Activated CD8-positive, alpha-beta T cell treated with anti-CD3 and anti-CD28 coated beads for 36 hours (primary cell): ENCODE data around the gene BDKRB2. TPM values are rescaled to one million over a fixed set of nuclear protein-coding genes. Genes with fewer than 3 reads are reported as not detected.

ENCODE experiments used
- ATAC-seq: fragments of 200-7000 bp; cut with Tn5 transposase; one replicate; pipeline ENCODE4 v1.10.0; 2021; ENCODE audit warnings: mild to moderate bottlenecking, moderate library complexity
- CTCF ChIA-PET: fragments of 350-600 bp; sonication (Branson Sonifier 250); formaldehyde crosslinking; loops from one replicate; lab custom pipeline; 2021; ENCODE audit warnings: antibody characterized with exemption; lab: Charles Lee
- POLR2A ChIA-PET: fragments of 350-600 bp; sonication (Branson Sonifier 250); formaldehyde crosslinking; loops from one replicate; lab custom pipeline; 2021; ENCODE audit warnings: antibody characterized with exemption; lab: Charles Lee
- DNase-seq: peaks from one replicate; pipeline ENCODE4 v3.0.0-alpha.2; 2020
- H3K27ac Mint-ChIP-seq: one replicate; pipeline ENCODE4 v1.8.0; 2021; ENCODE audit warnings: mild to moderate bottlenecking, mixed read lengths
- H3K27me3 Mint-ChIP-seq: one replicate; pipeline ENCODE4 v1.8.0; 2021; ENCODE audit warnings: mixed read lengths
- H3K36me3 Mint-ChIP-seq: one replicate; pipeline ENCODE4 v1.8.0; 2021; ENCODE audit warnings: low read depth, mixed read lengths
- H3K4me1 Mint-ChIP-seq: one replicate; pipeline ENCODE4 v1.8.0; 2021; ENCODE audit warnings: low read depth, mixed read lengths
- H3K4me3 Mint-ChIP-seq: one replicate; pipeline ENCODE4 v1.8.0; 2021; ENCODE audit warnings: mild to moderate bottlenecking, moderate library complexity, mixed read lengths
- H3K9me3 Mint-ChIP-seq: one replicate; pipeline ENCODE4 v1.8.0; 2021; ENCODE audit warnings: mixed read lengths
- CTCF ChIP-seq: fragments of 200-600 bp; IDR thresholded peaks from one replicate; pipeline ENCODE4 v1.8.0; 2022; ENCODE audit warnings: antibody characterized with exemption, mild to moderate bottlenecking
- intact Hi-C: fragments of 100-400 bp; cut with micrococcal nuclease; formaldehyde crosslinking; loops from one replicate; pipeline ENCODE4 v1.10.0; 2022
- total RNA-seq, 2 experiments: library from RNA; stranded (reverse); gene quantifications; one replicate each; pipeline ENCODE4 v1.2.3, GENCODE V29; 2021

The BDKRB2 gene
- total RNA-seq, 2 experiments from 2014 or later: not detected

- Mint-ChIP-seq H3K4me3 (no peak overlapping the region), H3K27me3 (peaks cover 9% of the 10 kb centered on the region), H3K36me3 (no peaks in the 10 kb centered on the region), H3K4me1 (no peaks in the 10 kb centered on the region), H3K9me3 (no peaks in the 10 kb centered on the region), H3K27ac (no peak overlapping the region)
- ATAC-seq (no peak), DNase-seq (no peak)
- intact Hi-C loops: no loop called here
- POLR2A ChIA-PET: no interaction called here
- TF ChIP-seq CTCF: no peak
- CTCF ChIA-PET: no interaction called here
Measured at GRCh38 chr14:96245710-96246538, 41.3 kb downstream of the BDKRB2 start.

- no peak for TF ChIP-seq CTCF
- no peak overlapping the region for H3K27ac Mint-ChIP-seq
- intact Hi-C loops: no loop called here
- POLR2A ChIA-PET: no interaction called here
- H3K36me3 Mint-ChIP-seq: no peaks in the 10 kb centered on the region
- H3K27me3 Mint-ChIP-seq: peaks cover 10% of the 10 kb centered on the region
- DNase-seq (no peak), ATAC-seq (no peak)
- no peaks in the 10 kb centered on the region for H3K4me1 Mint-ChIP-seq
- no peak overlapping the region for H3K4me3 Mint-ChIP-seq
- CTCF ChIA-PET: no interaction called here
- no peaks in the 10 kb centered on the region for H3K9me3 Mint-ChIP-seq
Measured at GRCh38 chr14:96246539-96246847, 41.9 kb downstream of the BDKRB2 start.

- H3K27me3 Mint-ChIP-seq: peaks cover 10% of the 10 kb centered on the region
- ATAC-seq (no peak), DNase-seq (no peak)
- H3K36me3 Mint-ChIP-seq: no peaks in the 10 kb centered on the region
- intact Hi-C loops: no loop called here
- TF ChIP-seq CTCF: no peak
- H3K9me3 Mint-ChIP-seq: no peaks in the 10 kb centered on the region
- no peak overlapping the region for H3K4me3 Mint-ChIP-seq
- POLR2A ChIA-PET: no interaction called here
- H3K4me1 Mint-ChIP-seq: no peaks in the 10 kb centered on the region
- no peak overlapping the region for H3K27ac Mint-ChIP-seq
- CTCF ChIA-PET: no interaction called here
Measured at GRCh38 chr14:96247031-96247430, 42.4 kb downstream of the BDKRB2 start.

GRCh38 chr14:96249029-96249428 is 44.4 kb downstream of the BDKRB2 start:
- H3K4me3 Mint-ChIP-seq: no peak overlapping the region
- no peaks in the 10 kb centered on the region for H3K4me1 Mint-ChIP-seq
- no peak for TF ChIP-seq CTCF
- CTCF ChIA-PET: no interaction called here
- peaks cover 16% of the 10 kb centered on the region for H3K27me3 Mint-ChIP-seq
- no peak overlapping the region for H3K27ac Mint-ChIP-seq
- H3K36me3 Mint-ChIP-seq: no peaks in the 10 kb centered on the region
- DNase-seq (no peak), ATAC-seq (no peak)
- POLR2A ChIA-PET: no interaction called here
- no peaks in the 10 kb centered on the region for H3K9me3 Mint-ChIP-seq
- intact Hi-C loops: no loop called here

- POLR2A ChIA-PET: no interaction called here
- CTCF ChIA-PET: no interaction called here
- no peaks in the 10 kb centered on the region for H3K4me1 Mint-ChIP-seq
- H3K4me3 Mint-ChIP-seq: no peak overlapping the region
- H3K9me3 Mint-ChIP-seq: no peaks in the 10 kb centered on the region
- no peak for DNase-seq
- peaks cover 13% of the 10 kb centered on the region for H3K27me3 Mint-ChIP-seq
- no peak for TF ChIP-seq CTCF
- no peak for ATAC-seq
- intact Hi-C loops: no loop called here
- no peak overlapping the region for H3K27ac Mint-ChIP-seq
- no peaks in the 10 kb centered on the region for H3K36me3 Mint-ChIP-seq
Measured at GRCh38 chr14:96250485-96250884, 45.8 kb downstream of the BDKRB2 start.
